NCI-H460 (cell line): Measurements from ENCODE around the gene COL5A2. TPM values are rescaled to one million over a fixed set of nuclear protein-coding genes. Genes with fewer than 3 reads are reported as not detected.
A peak's percentile ranks its signal among the peaks of the same experiment; 100 is the strongest.

Experiments
- DNase-seq: peaks from one replicate; pipeline ENCODE4 v3.0.0-alpha.2; 2016; ENCODE audit warnings: low read depth; ENCODE audit errors: extremely low read depth
- polyA plus RNA-seq: library from polyadenylated mRNA; depleted of rRNA; stranded (reverse); fragments of >200 nt; gene quantifications from 2 replicates; pipeline ENCODE4 v1.2.3, GENCODE V29; 2014; cell fraction: nucleus; rRNA removed
- total RNA-seq: library from RNA; depleted of rRNA; stranded (reverse); fragments of >200 nt; shearing (Covaris generic); gene quantifications from 2 replicates; pipeline ENCODE4 v1.2.3, GENCODE V29; 2014; rRNA removed

COL5A2 gene
- 1,068 and 1,098 TPM in 2 replicates for total RNA-seq
- polyA plus RNA-seq = 1,708 and 2,280 TPM in 2 replicates

- peak; percentile 86 for DNase-seq
Measured at GRCh38 chr2:189179570-189179950, at the start of gene COL5A2. Gene COL5A2, minus strand, starts transcription at chr2:189179761. Its CDS starts 157 bp downstream, at chr2:189179604.

GRCh38 chr2:189226017-189226416, 46.5 kb upstream of the COL5A2 start:
- DNase-seq = no peak

- DNase-seq = no peak
Measured at GRCh38 chr2:189225032-189225431, 45.5 kb upstream of the COL5A2 start.

GRCh38 chr2:189222468-189223105, 43.0 kb upstream of the COL5A2 start:
- peak; percentile 84 for DNase-seq

GRCh38 chr2:189221811-189222467, 42.4 kb upstream of the COL5A2 start:
- DNase-seq = peak; percentile 70

GRCh38 chr2:189218236-189218635, 38.7 kb upstream of the COL5A2 start:
- DNase-seq = no peak

GRCh38 chr2:189217541-189217940, 38.0 kb upstream of the COL5A2 start:
- DNase-seq = peak; percentile 83

GRCh38 chr2:189217051-189217450, 37.5 kb upstream of the COL5A2 start:
- DNase-seq = no peak

- DNase-seq = no peak
Measured at GRCh38 chr2:189214484-189214883, 34.9 kb upstream of the COL5A2 start.

GRCh38 chr2:189213250-189213649, 33.7 kb upstream of the COL5A2 start:
- DNase-seq = no peak

GRCh38 chr2:189210250-189211087, 30.9 kb upstream of the COL5A2 start:
- DNase-seq = peak; percentile 92

- DNase-seq = no peak
Measured at GRCh38 chr2:189208254-189208653, 28.7 kb upstream of the COL5A2 start.

- no peak for DNase-seq
Measured at GRCh38 chr2:189204322-189204941, 24.9 kb upstream of the COL5A2 start.

- DNase-seq = peak; percentile 65
Measured at GRCh38 chr2:189203177-189203799, 23.7 kb upstream of the COL5A2 start.

GRCh38 chr2:189199797-189200196, 20.2 kb upstream of the COL5A2 start:
- no peak for DNase-seq

- peak; percentile 98 for DNase-seq
Measured at GRCh38 chr2:189192766-189193165, 13.2 kb upstream of the COL5A2 start.

- DNase-seq = peak; percentile 88
Measured at GRCh38 chr2:189191766-189192165, 12.2 kb upstream of the COL5A2 start.

- DNase-seq = peak; percentile 88
Measured at GRCh38 chr2:189190685-189191084, 11.1 kb upstream of the COL5A2 start.

GRCh38 chr2:189188115-189188805, 8.7 kb upstream of the COL5A2 start:
- DNase-seq = no peak

GRCh38 chr2:189183170-189183569, 3.6 kb upstream of the COL5A2 start:
- no peak for DNase-seq
